Measurements from ENCODE around the gene FBXL19.

The FBXL19 gene

GRCh38 chr16:30987581-30988190 lies 64.3 kb downstream of the FBXL19 start:
- H3K4me3 ChIP-seq (replicated peaks; ENCODE audit: insufficient read depth, low read length): no peak overlapping the region
- H3K27ac ChIP-seq (replicated peaks): no peak overlapping the region
- TF ChIP-seq CTCF (IDR thresholded peaks at IDR 0.05; ENCODE audit: insufficient read depth, low read length): no peak
- no peak for TF ChIP-seq POLR2AphosphoS5 (IDR thresholded peaks at IDR 0.05; ENCODE audit: low read depth)
- TF ChIP-seq GABPA (IDR thresholded peaks at IDR 0.05; ENCODE audit: low read depth): no peak
- TF ChIP-seq REST (IDR thresholded peaks at IDR 0.05; ENCODE audit: insufficient replicate concordance, low read depth): no peak
- TF ChIP-seq SPI1 (IDR thresholded peaks at IDR 0.05; ENCODE audit: borderline replicate concordance, low read depth): no peak
- H3K27me3 ChIP-seq (ENCODE audit: insufficient read depth, poor library complexity, severe bottlenecking): no peaks in the 10 kb centered on the region
- no peak for DNase-seq (ENCODE audit: low read depth in 1 of 2, low spot score in 1 of 2)

DNA sequence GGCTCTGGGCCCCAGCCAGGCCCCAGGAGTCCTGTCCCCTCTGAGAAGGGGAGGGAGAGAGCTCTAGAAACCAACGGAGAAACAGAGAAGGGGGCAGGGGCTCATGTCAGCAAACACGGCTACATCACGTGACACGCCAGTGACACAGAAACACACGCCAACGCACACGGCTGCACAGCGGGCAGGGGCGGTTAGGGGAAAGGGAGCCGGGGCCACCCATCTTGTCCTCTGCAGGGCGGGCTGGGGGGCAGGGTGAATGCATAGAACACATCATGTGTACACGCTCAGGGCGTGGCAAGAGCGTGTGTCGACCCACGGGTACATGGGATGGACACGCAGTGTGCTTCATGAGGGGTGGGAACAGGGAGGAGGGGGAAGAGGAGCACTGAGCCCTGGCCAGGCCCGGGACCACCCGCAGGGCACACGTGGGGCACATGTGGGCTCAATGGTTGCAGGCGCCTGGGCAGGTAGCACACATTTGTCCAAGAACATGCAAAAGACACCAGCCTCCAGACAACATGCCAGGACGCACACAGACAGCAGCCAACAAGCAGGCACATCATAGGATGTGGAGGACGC lies 66.2 kb downstream of the FBXL19 start:
- no peak for DNase-seq (ENCODE audit: low read depth in 1 of 2, low spot score in 1 of 2)
- Histone ChIP-seq H3K4me3 (replicated peaks; ENCODE audit: insufficient read depth, low read length) (no peak overlapping the region), H3K27ac (replicated peaks) (no peak overlapping the region), H3K27me3 (ENCODE audit: insufficient read depth, poor library complexity, severe bottlenecking) (no peaks in the 10 kb centered on the region)
- TF ChIP-seq POLR2AphosphoS5 (IDR thresholded peaks at IDR 0.05; ENCODE audit: low read depth) (no peak), GABPA (IDR thresholded peaks at IDR 0.05; ENCODE audit: low read depth) (no peak), SPI1 (IDR thresholded peaks at IDR 0.05; ENCODE audit: borderline replicate concordance, low read depth) (no peak), REST (IDR thresholded peaks at IDR 0.05; ENCODE audit: insufficient replicate concordance, low read depth) (no peak), CTCF (IDR thresholded peaks at IDR 0.05; ENCODE audit: insufficient read depth, low read length) (no peak)

- Histone ChIP-seq H3K4me3 (replicated peaks; ENCODE audit: insufficient read depth, low read length) (no peak overlapping the region), H3K27me3 (ENCODE audit: insufficient read depth, poor library complexity, severe bottlenecking) (no peaks in the 10 kb centered on the region), H3K27ac (replicated peaks) (no peak overlapping the region)
- DNase-seq (ENCODE audit: low read depth in 1 of 2, low spot score in 1 of 2): no peak
- TF ChIP-seq CTCF (IDR thresholded peaks at IDR 0.05; ENCODE audit: insufficient read depth, low read length) (no peak), POLR2AphosphoS5 (IDR thresholded peaks at IDR 0.05; ENCODE audit: low read depth) (no peak), SPI1 (IDR thresholded peaks at IDR 0.05; ENCODE audit: borderline replicate concordance, low read depth) (no peak), REST (IDR thresholded peaks at IDR 0.05; ENCODE audit: insufficient replicate concordance, low read depth) (no peak), GABPA (IDR thresholded peaks at IDR 0.05; ENCODE audit: low read depth) (no peak)
These were observed 66.7 kb downstream of the FBXL19 start for GRCh38 chr16:30990105-30990504.
